MM.1S (cell line): ENCODE results near the gene SERINC4.
"Not testable (repeated sequence)": the region's sequence is repeated elsewhere in the genome, so short reads cannot be mapped to it uniquely, and the experiment has no call there.

Source experiments
- DNase-seq: peaks from one replicate; pipeline ENCODE4 v3.0.0-alpha.2; 2015
- H2AFZ ChIP-seq: fragments of 300-600 bp; sonication (generic); 2 replicates; pipeline ENCODE4 v1.6.0; 2016; ENCODE audit warnings: antibody characterized with exemption, low read length
- H3F3A ChIP-seq: fragments of 300-600 bp; sonication (generic); 2 replicates; pipeline ENCODE4 v1.6.1; 2016; ENCODE audit warnings: mild to moderate bottlenecking, antibody characterized with exemption, low read length, moderate library complexity, mixed read lengths; ENCODE audit not compliant: insufficient read depth
- H3K27ac ChIP-seq: fragments of 300-600 bp; sonication (generic); 2 replicates; pipeline ENCODE4 v1.5.1; 2016; ENCODE audit warnings: mild to moderate bottlenecking, low read length
- H3K27me3 ChIP-seq: fragments of 300-600 bp; sonication (generic); replicated peaks from 2 replicates; pipeline ENCODE4 v1.6.0; 2016; ENCODE audit warnings: low read length; ENCODE audit not compliant: insufficient read depth
- H3K36me3 ChIP-seq: fragments of 300-600 bp; sonication (generic); replicated peaks from 2 replicates; pipeline ENCODE4 v1.6.1; 2016; ENCODE audit warnings: mild to moderate bottlenecking, low read length, mixed read lengths; ENCODE audit not compliant: insufficient read depth
- H3K4me1 ChIP-seq: fragments of 300-600 bp; sonication (generic); 2 replicates; pipeline ENCODE4 v1.6.1; 2016; ENCODE audit warnings: low read length, mixed read lengths
- H3K4me2 ChIP-seq: fragments of 300-600 bp; sonication (generic); 2 replicates; pipeline ENCODE4 v1.6.0; 2016; ENCODE audit warnings: low read depth, low read length
- H3K4me3 ChIP-seq: fragments of 300-600 bp; sonication (generic); 2 replicates; pipeline ENCODE4 v1.5.1; 2016; ENCODE audit warnings: low read length, mixed read lengths
- H3K79me2 ChIP-seq: fragments of 300-600 bp; sonication (generic); 2 replicates; pipeline ENCODE4 v1.6.1; 2016; ENCODE audit warnings: mixed run types, low read length, mixed read lengths
- H3K9ac ChIP-seq: fragments of 300-600 bp; sonication (generic); 2 replicates; pipeline ENCODE4 v1.6.1; 2016; ENCODE audit warnings: low read length, mixed read lengths
- H3K9me2 ChIP-seq: fragments of 300-600 bp; sonication (generic); replicated peaks from 2 replicates; pipeline ENCODE4 v1.6.1; 2016; ENCODE audit warnings: mild to moderate bottlenecking, low read length, mixed read lengths; ENCODE audit not compliant: insufficient read depth
- H3K9me3 ChIP-seq: fragments of 300-600 bp; sonication (generic); replicated peaks from 2 replicates; pipeline ENCODE4 v1.6.1; 2016; ENCODE audit warnings: mild to moderate bottlenecking, low read length, mixed read lengths; ENCODE audit not compliant: insufficient read depth
- H4K20me1 ChIP-seq: fragments of 300-600 bp; sonication (generic); 2 replicates; pipeline ENCODE4 v1.6.1; 2016; ENCODE audit warnings: mild to moderate bottlenecking, low read length, moderate library complexity, mixed read lengths; ENCODE audit not compliant: insufficient read depth
- CTCF ChIP-seq: fragments of 300-600 bp; sonication (generic); IDR thresholded peaks from 2 replicates; pipeline ENCODE4 v1.5.1; 2016; ENCODE audit warnings: antibody characterized with exemption, low read length, mixed read lengths
- EZH2 ChIP-seq: fragments of 300-600 bp; sonication (generic); optimal IDR thresholded peaks from 2 replicates; pipeline ENCODE3; 2017; ENCODE audit warnings: low read depth, mild to moderate bottlenecking, antibody characterized with exemption, low read length, mixed read lengths
- EZH2phosphoT487 ChIP-seq: fragments of 300-600 bp; sonication (generic); IDR thresholded peaks from 2 replicates; pipeline ENCODE4 v1.6.1; 2018; ENCODE audit warnings: antibody characterized with exemption, low read length

Gene SERINC4

GRCh38 chr15:43751885-43752284 lies 48.1 kb downstream of the SERINC4 start:
- no peak overlapping the region for H3K4me2 ChIP-seq
- H3K79me2 ChIP-seq = peaks cover 90% of the 10 kb centered on the region
- no peak overlapping the region for H3K27ac ChIP-seq
- H2AFZ ChIP-seq = no peak overlapping the region
- H3K9me3 ChIP-seq = no peaks in the 10 kb centered on the region
- H3K4me1 ChIP-seq = 0 out of 2 replicates have a peak, but pooled peaks cover 4% of the 10 kb centered on the region
- H3K36me3 ChIP-seq = peaks cover 3% of the 10 kb centered on the region; the same call in 1 of the 2 replicates
- H3K9ac ChIP-seq = no peak overlapping the region
- H4K20me1 ChIP-seq = peaks cover 31% of the 10 kb centered on the region
- no peak overlapping the region for H3K4me3 ChIP-seq
- no peaks in the 10 kb centered on the region for H3K27me3 ChIP-seq
- TF ChIP-seq EZH2phosphoT487 (no peak), EZH2 (no peak), CTCF (no peak)
- H3F3A ChIP-seq = no peaks in the 10 kb centered on the region
- DNase-seq = no peak
- H3K9me2 ChIP-seq = no peaks in the 10 kb centered on the region

- H2AFZ ChIP-seq = no peak overlapping the region
These were observed 50.2 kb downstream of the SERINC4 start for GRCh38 chr15:43749690-43750345.

GRCh38 chr15:43748376-43748775 lies 51.6 kb downstream of the SERINC4 start:
- Histone ChIP-seq H3F3A (no peaks in the 10 kb centered on the region), H3K27me3 (no peaks in the 10 kb centered on the region), H3K9ac (no peak overlapping the region), H3K4me1 (0 out of 2 replicates have a peak, but pooled peaks cover 4% of the 10 kb centered on the region), H3K4me2 (no peak overlapping the region; the same call in 1 of the 2 replicates), H3K79me2 (peaks cover 71% of the 10 kb centered on the region), H3K36me3 (no peaks in the 10 kb centered on the region), H3K4me3 (no peak overlapping the region), H3K27ac (no peak overlapping the region), H3K9me2 (no peaks in the 10 kb centered on the region), H2AFZ (no peak overlapping the region), H3K9me3 (no peaks in the 10 kb centered on the region), H4K20me1 (peaks cover 28% of the 10 kb centered on the region)
- TF ChIP-seq EZH2 = no peak
- TF ChIP-seq CTCF = no peak
- no peak for TF ChIP-seq EZH2phosphoT487
- no peak for DNase-seq

More at GRCh38 chr15:43749690-43750345, 50.2 kb downstream of the SERINC4 start:
- no peak overlapping the region for H3K9ac ChIP-seq
- DNase-seq = peak; percentile 84
- no peaks in the 10 kb centered on the region for H3K9me3 ChIP-seq
- no peaks in the 10 kb centered on the region for H3K27me3 ChIP-seq
- TF ChIP-seq CTCF = no peak
- TF ChIP-seq EZH2phosphoT487 = no peak
- no peak for TF ChIP-seq EZH2
- no peaks in the 10 kb centered on the region for H3K9me2 ChIP-seq
- no peak overlapping the region for H3K4me2 ChIP-seq
- no peaks in the 10 kb centered on the region for H3F3A ChIP-seq
- peaks cover 82% of the 10 kb centered on the region for H3K79me2 ChIP-seq
- 0 out of 2 replicates have a peak, but pooled peaks cover 4% of the 10 kb centered on the region for H3K4me1 ChIP-seq
- no peak overlapping the region for H3K27ac ChIP-seq
- H3K36me3 ChIP-seq = peaks cover 3% of the 10 kb centered on the region; the same call in 1 of the 2 replicates
- H3K4me3 ChIP-seq = no peak overlapping the region
- H4K20me1 ChIP-seq = peaks cover 31% of the 10 kb centered on the region

GRCh38 chr15:43746903-43747309 lies 53.1 kb downstream of the SERINC4 start:
- Histone ChIP-seq H3K4me2 (peak overlapping the region; percentile 77), H3K79me2 (peaks cover 56% of the 10 kb centered on the region), H4K20me1 (peaks cover 16% of the 10 kb centered on the region), H2AFZ (peak overlapping the region; percentile 46; the same call in 1 of the 2 replicates), H3K4me3 (peak overlapping the region; percentile 81), H3K9ac (peak overlapping the region; percentile 85), H3K27ac (peak overlapping the region; percentile 46; the same call in 1 of the 2 replicates)
- H3K4me1 ChIP-seq, H3K27me3 ChIP-seq, H3K9me3 ChIP-seq, DNase-seq, H3K9me2 ChIP-seq, H3K36me3 ChIP-seq, H3F3A ChIP-seq: not testable (repeated sequence)
